HepG2 (cell line): Measurements from ENCODE around the gene RHOG. TPM values are rescaled to one million over a fixed set of nuclear protein-coding genes. Genes with fewer than 3 reads are reported as not detected.

Experiments
- ATF5 ChIP-seq: sonication (generic); formaldehyde crosslinking; IDR thresholded peaks from 2 replicates; pipeline ENCODE4 v1.4.0; 2020; ENCODE audit warnings: mild to moderate bottlenecking, low read depth, missing genetic modification reagents
- E2F5 ChIP-seq: sonication (generic); formaldehyde crosslinking; conservative IDR thresholded peaks from 2 replicates; pipeline ENCODE4 v1.4.0; 2020; ENCODE audit warnings: missing genetic modification reagents
- FUBP1 ChIP-seq: sonication (generic); formaldehyde crosslinking; IDR thresholded peaks from 2 replicates; pipeline ENCODE4 v1.5.1; 2020; ENCODE audit warnings: missing genetic modification reagents, mild to moderate bottlenecking, borderline replicate concordance
- GPN1 ChIP-seq: sonication (generic); formaldehyde crosslinking; IDR thresholded peaks from 2 replicates; pipeline ENCODE4 v1.5.1; 2020; ENCODE audit warnings: missing genetic modification reagents, borderline replicate concordance
- MIER2 ChIP-seq: IDR thresholded peaks from 2 replicates; pipeline ENCODE4 v1.6.1; 2016; ENCODE audit warnings: missing biosample characterization, missing genetic modification reagents
- NFE2L1 ChIP-seq: sonication (generic); formaldehyde crosslinking; IDR thresholded peaks from 2 replicates; pipeline ENCODE4 v1.4.0; 2020; ENCODE audit warnings: missing genetic modification reagents, mild to moderate bottlenecking, borderline replicate concordance
- NR2C2 ChIP-seq: sonication (generic); formaldehyde crosslinking; IDR thresholded peaks from 2 replicates; pipeline ENCODE4 v1.4.0; 2020; ENCODE audit warnings: missing genetic modification reagents, mild to moderate bottlenecking, moderate library complexity, borderline replicate concordance
- SETDB1 ChIP-seq: sonication (generic); formaldehyde crosslinking; IDR thresholded peaks from 2 replicates; pipeline ENCODE4 v1.5.1; 2020; ENCODE audit warnings: missing genetic modification reagents, mild to moderate bottlenecking, borderline replicate concordance
- ZNF224 ChIP-seq: sonication (generic); formaldehyde crosslinking; IDR thresholded peaks from 2 replicates; pipeline ENCODE4 v1.5.0; 2020; ENCODE audit warnings: mild to moderate bottlenecking, missing genetic modification reagents
- ZNF605 ChIP-seq: sonication (generic); formaldehyde crosslinking; IDR thresholded peaks from 2 replicates; pipeline ENCODE4 v1.8.0; 2022; ENCODE audit warnings: mild to moderate bottlenecking, missing genetic modification reagents
- ZNF878 ChIP-seq: sonication (generic); formaldehyde crosslinking; IDR thresholded peaks from 2 replicates; pipeline ENCODE4 v1.8.1; 2023; ENCODE audit warnings: mild to moderate bottlenecking, missing genetic modification reagents, moderate library complexity
- polyA plus RNA-seq, 8 experiments: library from polyadenylated mRNA; depleted of rRNA in 3 of 8; stranded (reverse) in 7 of 8; unstranded in 1 of 8; fragments of >200 nt; fragmentation: Illumina TruSeq in 4 of 8; extraction: Trizol in 4 of 8; gene quantifications; 2 replicates each; pipeline versions ENCODE4 v1.2.1 to v1.2.3, GENCODE V29; 2011 to 2016; ENCODE audit warnings: low read depth in 4 of 8, missing spikeins in 1 of 8, mixed read lengths in 1 of 8; ENCODE audit not compliant: insufficient read depth in 1 of 8
- total RNA-seq, 5 experiments: library from RNA; depleted of rRNA; stranded (reverse); fragments of >200 nt; fragmentation: Illumina TruSeq; extraction: Trizol; gene quantifications; 2 replicates each; pipeline ENCODE4 v1.2.3, GENCODE V29; 2016; ENCODE audit warnings: low read depth in 1 of 5
- TF ChIP-seq, protein P1 (sequence below): sonication (generic); formaldehyde crosslinking; IDR thresholded peaks from 2 replicates; pipeline ENCODE4 v1.5.0; 2020; ENCODE audit warnings: mild to moderate bottlenecking, missing genetic modification reagents, borderline replicate concordance
- TF ChIP-seq, protein P2 (sequence below): sonication (generic); formaldehyde crosslinking; IDR thresholded peaks from 2 replicates; pipeline ENCODE4 v1.4.0; 2020; ENCODE audit warnings: missing genetic modification reagents

The RHOG gene
- total and polyA plus RNA-seq, 2 of the 13 experiments (the other 11 are each of a cell fraction or from before 2014, with no cell fraction given), result 7.7 to 23.4 TPM

- TF ChIP-seq, protein P1, sequence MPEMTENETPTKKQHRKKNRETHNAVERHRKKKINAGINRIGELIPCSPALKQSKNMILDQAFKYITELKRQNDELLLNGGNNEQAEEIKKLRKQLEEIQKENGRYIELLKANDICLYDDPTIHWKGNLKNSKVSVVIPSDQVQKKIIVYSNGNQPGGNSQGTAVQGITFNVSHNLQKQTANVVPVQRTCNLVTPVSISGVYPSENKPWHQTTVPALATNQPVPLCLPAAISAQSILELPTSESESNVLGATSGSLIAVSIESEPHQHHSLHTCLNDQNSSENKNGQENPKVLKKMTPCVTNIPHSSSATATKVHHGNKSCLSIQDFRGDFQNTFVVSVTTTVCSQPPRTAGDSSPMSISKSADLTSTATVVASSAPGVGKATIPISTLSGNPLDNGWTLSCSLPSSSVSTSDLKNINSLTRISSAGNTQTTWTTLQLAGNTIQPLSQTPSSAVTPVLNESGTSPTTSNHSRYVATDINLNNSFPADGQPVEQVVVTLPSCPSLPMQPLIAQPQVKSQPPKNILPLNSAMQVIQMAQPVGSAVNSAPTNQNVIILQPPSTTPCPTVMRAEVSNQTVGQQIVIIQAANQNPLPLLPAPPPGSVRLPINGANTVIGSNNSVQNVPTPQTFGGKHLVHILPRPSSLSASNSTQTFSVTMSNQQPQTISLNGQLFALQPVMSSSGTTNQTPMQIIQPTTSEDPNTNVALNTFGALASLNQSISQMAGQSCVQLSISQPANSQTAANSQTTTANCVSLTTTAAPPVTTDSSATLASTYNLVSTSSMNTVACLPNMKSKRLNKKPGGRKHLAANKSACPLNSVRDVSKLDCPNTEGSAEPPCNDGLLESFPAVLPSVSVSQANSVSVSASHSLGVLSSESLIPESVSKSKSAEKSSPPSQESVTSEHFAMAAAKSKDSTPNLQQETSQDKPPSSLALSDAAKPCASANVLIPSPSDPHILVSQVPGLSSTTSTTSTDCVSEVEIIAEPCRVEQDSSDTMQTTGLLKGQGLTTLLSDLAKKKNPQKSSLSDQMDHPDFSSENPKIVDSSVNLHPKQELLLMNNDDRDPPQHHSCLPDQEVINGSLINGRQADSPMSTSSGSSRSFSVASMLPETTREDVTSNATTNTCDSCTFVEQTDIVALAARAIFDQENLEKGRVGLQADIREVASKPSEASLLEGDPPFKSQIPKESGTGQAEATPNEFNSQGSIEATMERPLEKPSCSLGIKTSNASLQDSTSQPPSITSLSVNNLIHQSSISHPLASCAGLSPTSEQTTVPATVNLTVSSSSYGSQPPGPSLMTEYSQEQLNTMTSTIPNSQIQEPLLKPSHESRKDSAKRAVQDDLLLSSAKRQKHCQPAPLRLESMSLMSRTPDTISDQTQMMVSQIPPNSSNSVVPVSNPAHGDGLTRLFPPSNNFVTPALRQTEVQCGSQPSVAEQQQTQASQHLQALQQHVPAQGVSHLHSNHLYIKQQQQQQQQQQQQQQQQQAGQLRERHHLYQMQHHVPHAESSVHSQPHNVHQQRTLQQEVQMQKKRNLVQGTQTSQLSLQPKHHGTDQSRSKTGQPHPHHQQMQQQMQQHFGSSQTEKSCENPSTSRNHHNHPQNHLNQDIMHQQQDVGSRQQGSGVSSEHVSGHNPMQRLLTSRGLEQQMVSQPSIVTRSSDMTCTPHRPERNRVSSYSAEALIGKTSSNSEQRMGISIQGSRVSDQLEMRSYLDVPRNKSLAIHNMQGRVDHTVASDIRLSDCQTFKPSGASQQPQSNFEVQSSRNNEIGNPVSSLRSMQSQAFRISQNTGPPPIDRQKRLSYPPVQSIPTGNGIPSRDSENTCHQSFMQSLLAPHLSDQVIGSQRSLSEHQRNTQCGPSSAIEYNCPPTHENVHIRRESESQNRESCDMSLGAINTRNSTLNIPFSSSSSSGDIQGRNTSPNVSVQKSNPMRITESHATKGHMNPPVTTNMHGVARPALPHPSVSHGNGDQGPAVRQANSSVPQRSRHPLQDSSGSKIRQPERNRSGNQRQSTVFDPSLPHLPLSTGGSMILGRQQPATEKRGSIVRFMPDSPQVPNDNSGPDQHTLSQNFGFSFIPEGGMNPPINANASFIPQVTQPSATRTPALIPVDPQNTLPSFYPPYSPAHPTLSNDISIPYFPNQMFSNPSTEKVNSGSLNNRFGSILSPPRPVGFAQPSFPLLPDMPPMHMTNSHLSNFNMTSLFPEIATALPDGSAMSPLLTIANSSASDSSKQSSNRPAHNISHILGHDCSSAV (CRISPR knock-in tag), result no peak
- TF ChIP-seq NR2C2, result no peak
- no peak for TF ChIP-seq GPN1 (CRISPR knock-in tag)
- no peak for TF ChIP-seq E2F5
- TF ChIP-seq ZNF878 (CRISPR knock-in tag), result no peak
- no peak for TF ChIP-seq NFE2L1
- TF ChIP-seq MIER2 (CRISPR knock-in tag), result no peak
- TF ChIP-seq ATF5 (CRISPR knock-in tag), result no peak
- no peak for TF ChIP-seq SETDB1 (CRISPR knock-in tag)
- TF ChIP-seq ZNF605 (CRISPR knock-in tag), result no peak
- TF ChIP-seq, protein P2, sequence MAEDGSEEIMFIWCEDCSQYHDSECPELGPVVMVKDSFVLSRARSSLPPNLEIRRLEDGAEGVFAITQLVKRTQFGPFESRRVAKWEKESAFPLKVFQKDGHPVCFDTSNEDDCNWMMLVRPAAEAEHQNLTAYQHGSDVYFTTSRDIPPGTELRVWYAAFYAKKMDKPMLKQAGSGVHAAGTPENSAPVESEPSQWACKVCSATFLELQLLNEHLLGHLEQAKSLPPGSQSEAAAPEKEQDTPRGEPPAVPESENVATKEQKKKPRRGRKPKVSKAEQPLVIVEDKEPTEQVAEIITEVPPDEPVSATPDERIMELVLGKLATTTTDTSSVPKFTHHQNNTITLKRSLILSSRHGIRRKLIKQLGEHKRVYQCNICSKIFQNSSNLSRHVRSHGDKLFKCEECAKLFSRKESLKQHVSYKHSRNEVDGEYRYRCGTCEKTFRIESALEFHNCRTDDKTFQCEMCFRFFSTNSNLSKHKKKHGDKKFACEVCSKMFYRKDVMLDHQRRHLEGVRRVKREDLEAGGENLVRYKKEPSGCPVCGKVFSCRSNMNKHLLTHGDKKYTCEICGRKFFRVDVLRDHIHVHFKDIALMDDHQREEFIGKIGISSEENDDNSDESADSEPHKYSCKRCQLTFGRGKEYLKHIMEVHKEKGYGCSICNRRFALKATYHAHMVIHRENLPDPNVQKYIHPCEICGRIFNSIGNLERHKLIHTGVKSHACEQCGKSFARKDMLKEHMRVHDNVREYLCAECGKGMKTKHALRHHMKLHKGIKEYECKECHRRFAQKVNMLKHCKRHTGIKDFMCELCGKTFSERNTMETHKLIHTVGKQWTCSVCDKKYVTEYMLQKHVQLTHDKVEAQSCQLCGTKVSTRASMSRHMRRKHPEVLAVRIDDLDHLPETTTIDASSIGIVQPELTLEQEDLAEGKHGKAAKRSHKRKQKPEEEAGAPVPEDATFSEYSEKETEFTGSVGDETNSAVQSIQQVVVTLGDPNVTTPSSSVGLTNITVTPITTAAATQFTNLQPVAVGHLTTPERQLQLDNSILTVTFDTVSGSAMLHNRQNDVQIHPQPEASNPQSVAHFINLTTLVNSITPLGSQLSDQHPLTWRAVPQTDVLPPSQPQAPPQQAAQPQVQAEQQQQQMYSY, result no peak
- TF ChIP-seq FUBP1 (CRISPR knock-in tag), result no peak
- no peak for TF ChIP-seq ZNF224
Measured at GRCh38 chr11:3840870-3841425, at the start of gene RHOG (continued).
